Psoas muscle (tissue), 8 donors: Measurements from ENCODE around the gene NHEJ1. TPM values are rescaled to one million over a fixed set of nuclear protein-coding genes. Genes with fewer than 3 reads are reported as not detected.
A peak's percentile ranks its signal among the peaks of the same experiment; 100 is the strongest.

ENCODE experiments used
- ATAC-seq, 4 donors: fragments of 200-7000 bp; cut with Tn5 transposase; one replicate each; pipeline ENCODE4 v1.9.1; 2020; ENCODE audit warnings: moderate library complexity in 3 of 4, mild to moderate bottlenecking in 2 of 4
- DNase-seq, 2 donors: peaks; one replicate each; pipeline ENCODE4 v3.0.0-alpha.2; 2020
- H3K27ac ChIP-seq: fragments of 200-600 bp; one replicate; pipeline ENCODE4 v1.8.0; 2022
- H3K27me3 ChIP-seq, 3 donors: fragments of 200-600 bp in 1 of 3; one replicate each; pipeline versions ENCODE4 v1.6.1 to v1.8.0; 2013 to 2022; ENCODE audit warnings: low read length in 2 of 3, mild to moderate bottlenecking in 2 of 3, moderate library complexity in 1 of 3; ENCODE audit not compliant: insufficient read depth in 3 of 3
- H3K36me3 ChIP-seq, 2 donors: fragments of 200-600 bp in 1 of 2; one replicate each; pipeline versions ENCODE4 v1.6.1 to v1.8.0; 2013 to 2022; ENCODE audit warnings: low read depth in 1 of 2, mild to moderate bottlenecking in 1 of 2, moderate library complexity in 1 of 2; ENCODE audit not compliant: insufficient read depth in 1 of 2
- H3K4me1 ChIP-seq: fragments of 200-600 bp; one replicate; pipeline ENCODE4 v1.8.0; 2022
- H3K4me3 ChIP-seq: fragments of 200-600 bp; one replicate; pipeline ENCODE4 v1.8.0; 2022; ENCODE audit warnings: mild to moderate bottlenecking
- H3K9me3 ChIP-seq: fragments of 200-600 bp; one replicate; pipeline ENCODE4 v1.8.0; 2022
- CTCF ChIP-seq: fragments of 200-600 bp; IDR thresholded peaks from one replicate; pipeline ENCODE4 v1.8.0; 2022; ENCODE audit warnings: antibody characterized with exemption
- WGBS, 3 donors: extraction: QIAGEN DNeasy Blood & Tissue Kit; methylation state at CpG; one replicate each; pipeline versions ENCODE4 v1.1.6 to v1.1.7; 2013; 5-methylcytosine and 5-hydroxymethylcytosine counted together
- intact Hi-C, 2 donors: fragments of 100-400 bp; cut with DNase I; formaldehyde crosslinking; loops; one replicate each; pipeline versions ENCODE4 v1.11.0 to v1.14.2; 2022
- polyA plus RNA-seq, 3 donors: library from polyadenylated mRNA; stranded (reverse); fragments of 200-250 nt; gene quantifications; one replicate each; pipeline ENCODE4 v1.2.3, GENCODE V29; 2013
- total RNA-seq, 4 donors: library from RNA; stranded (reverse); fragmentation: NEBNext Ultra II Directional in 2 of 4; extraction: Animal tissue kit (Norgen Biotek cat#: 25700) in 2 of 4; gene quantifications; one replicate each; pipeline versions ENCODE4 v1.2.1 to v1.2.4, GENCODE V29; 2021 to 2023
- donor health status: healthy with polysubstance abuse.
- donor health status: DM: no; HTN: no; CAD: no; lungs with moderate emphysema.
- donor health status: Bipolar disorder and iron deficiency.
- donor health status: healthy.
- donor health status: DM: yes; HTN: yes; CAD: no.
- donor health status: DM: no; HTN: no; CAD: no.
- donor health status: DM: no; HTN: no; CAD: no.
- donor health status: DM: yes; HTN: yes; CAD: no.

NHEJ1 gene
- total and polyA plus RNA-seq, 7 donors: 10.7 to 20.5 (median 14.4) TPM

GRCh38 chr2:219178377-219179175 lies 18.0 kb upstream of the NHEJ1 start:
- Histone ChIP-seq H3K36me3 (peaks cover 3 to 67% of the 10 kb centered on the region in 2 donors), H3K9me3 (no peaks in the 10 kb centered on the region), H3K27me3 (no peaks in the 10 kb centered on the region), H3K4me3 (peak overlapping the region; percentile 100), H3K27ac (peak overlapping the region; percentile 87), H3K4me1 (peaks cover 31% of the 10 kb centered on the region)
- 3 to 8% (median 4%) methylated on average over 24 to 45 of the region's 45 CpGs for WGBS, 3 donors
- DNase-seq: peak in 1 of 2 donors; percentile 56
- ATAC-seq: peak in 1 of 4 donors; percentile 6
- no peak for TF ChIP-seq CTCF
- intact Hi-C loops: loop anchor here (1.0 to 10.0 kb wide), 5 partner anchors 28 to 784 kb away; partner anchors contain the start of genes ABCB6 (in 1 of the 2), CHPF (in 1 of the 2), CTDSP1 (in 1 of the 2) and TMEM198 (in 1 of the 2)

DNA sequence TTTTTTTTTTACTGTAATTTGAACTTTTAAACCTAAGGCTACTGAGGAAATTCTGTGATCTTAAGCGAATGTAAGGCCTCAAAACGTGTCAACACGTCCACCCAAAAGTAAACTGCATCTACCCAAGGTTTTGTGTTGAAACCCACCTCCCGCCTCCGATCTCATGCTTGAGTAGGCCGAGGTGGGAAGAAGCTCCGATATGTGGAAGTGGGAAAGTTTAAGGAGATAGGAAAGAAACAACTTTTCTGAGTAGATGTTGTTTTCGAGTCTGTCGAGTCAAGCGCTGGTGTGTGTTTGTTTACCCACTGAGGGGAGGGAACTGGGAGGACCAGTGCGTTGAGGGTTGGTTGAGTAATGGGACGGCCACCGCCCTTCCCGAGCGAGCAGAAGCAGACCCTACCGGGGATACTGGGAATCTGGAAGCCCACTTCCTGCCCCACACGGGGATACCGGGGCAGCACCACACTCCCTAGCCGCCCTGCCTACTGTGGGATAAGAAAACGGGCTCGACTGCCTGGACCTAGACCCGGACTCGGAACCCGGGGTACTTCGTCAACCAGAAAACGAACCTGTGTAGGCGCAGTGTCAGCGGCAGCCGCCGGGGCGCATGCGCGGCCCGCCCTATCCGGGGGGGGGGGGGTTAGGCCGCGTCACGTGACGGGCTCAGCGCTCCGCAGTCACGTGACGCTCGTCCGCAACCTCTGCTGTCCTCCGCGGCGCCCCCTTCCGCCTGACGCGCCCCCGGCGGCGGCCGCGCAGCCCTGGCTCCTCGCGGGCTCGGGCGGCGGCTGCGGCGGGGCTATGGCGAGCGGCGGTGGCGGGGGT lies 17.1 kb upstream of the NHEJ1 start, which contains the start of gene RETREG2:
RETREG2 (plus strand) TSS at position 724 of the 825 bp plus-strand sequence; CDS start at position 802, 78 bp downstream.
- H3K36me3 ChIP-seq: peaks cover 3 to 67% of the 10 kb centered on the region in 2 donors
- peak; percentile 44 for TF ChIP-seq CTCF
- H3K4me3 ChIP-seq: peak within 1 kb of the TSS; percentile 100
- intact Hi-C loops: loop anchor here (1.0 to 10.0 kb wide), 5 partner anchors 29 to 783 kb away; partner anchors contain the start of genes ABCB6 (in 1 of the 2), CHPF (in 1 of the 2), CTDSP1 (in 1 of the 2) and TMEM198 (in 1 of the 2)
- 0 to 1% (median 0%) methylated on average over 36 to 67 of the region's 67 CpGs for WGBS, 3 donors
- no peaks in the 10 kb centered on the region for H3K27me3 ChIP-seq
- H3K9me3 ChIP-seq: no peaks in the 10 kb centered on the region
- ATAC-seq (peak; percentile 77 to 87 (median 80)), DNase-seq (peak; percentile 87 to 93)
- H3K27ac ChIP-seq: peak within 1 kb of the TSS; percentile 87
- H3K4me1 ChIP-seq: peaks cover 31% of the 10 kb centered on the region

GRCh38 chr2:219176818-219177551 lies 16.4 kb upstream of the NHEJ1 start, which contains the start of gene CNPPD1:
CNPPD1 (minus strand) TSS chr2:219176925; CDS start chr2:219176828, 97 bp downstream.
- 0 to 1% (median 0%) methylated on average over 53 to 69 of the region's 69 CpGs for WGBS, 3 donors
- Histone ChIP-seq H3K27me3 (no peaks in the 10 kb centered on the region), H3K4me1 (peaks cover 36% of the 10 kb centered on the region), H3K9me3 (no peaks in the 10 kb centered on the region), H3K4me3 (peak within 1 kb of the TSS; percentile 100), H3K36me3 (peaks cover 3 to 67% of the 10 kb centered on the region in 2 donors), H3K27ac (peak within 1 kb of the TSS; percentile 87)
- ATAC-seq: peak; percentile 82 to 89 (median 87)
- intact Hi-C loops: loop anchor here (5.0 to 10.0 kb wide), 4 partner anchors 40 to 782 kb away; partner anchors contain the start of genes ABCB6 (in 1 of the 2), CHPF (in 1 of the 2), CTDSP1 (in 1 of the 2) and TMEM198 (in 1 of the 2)
- peak; percentile 92 to 95 for DNase-seq
- TF ChIP-seq CTCF: peak; percentile 12
